ENCODE results near the gene MRTFA.

MRTFA gene

DNA sequence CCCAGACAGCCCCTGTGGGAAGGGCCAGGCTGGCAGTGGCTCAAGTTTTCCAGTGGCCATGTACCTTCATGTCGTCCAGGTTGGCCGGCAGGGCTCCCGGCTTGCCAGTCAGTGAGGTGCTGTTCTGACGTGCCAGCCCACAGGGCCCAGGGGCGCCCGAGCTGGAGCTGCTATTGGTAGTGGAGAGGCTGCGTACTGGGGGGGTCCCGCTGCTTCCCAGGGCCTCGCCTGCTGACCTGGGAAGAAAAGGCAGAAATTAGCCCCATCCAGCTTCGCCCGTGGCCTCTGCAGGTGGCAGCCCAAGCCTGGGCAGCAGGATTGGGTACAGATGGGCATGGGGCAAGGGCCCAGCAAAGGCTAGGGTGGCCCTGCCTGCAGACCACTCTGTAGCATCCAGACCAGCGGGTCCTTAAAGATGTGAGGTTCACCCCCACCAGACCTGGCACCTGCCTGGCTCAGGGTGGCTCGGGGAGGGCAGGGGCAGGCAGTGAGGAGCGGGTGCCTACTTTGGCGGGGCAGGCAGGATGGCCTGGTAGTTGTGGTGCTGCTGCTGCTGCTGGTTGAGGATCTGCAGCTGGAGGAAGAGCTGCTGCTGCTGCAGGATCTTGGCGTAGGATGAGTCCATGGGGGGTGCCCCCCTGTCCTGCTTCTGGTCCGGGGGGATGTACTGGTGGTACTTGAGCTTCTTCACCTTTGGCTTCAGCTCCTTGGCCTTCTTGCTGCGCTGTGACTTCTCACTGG lies 216.0 kb downstream of the MRTFA start:
- no peak for DNase-seq (ENCODE audit: extremely low spot score, insufficient read length, low read depth)
- no peak for FAIRE-seq

- no peak for FAIRE-seq
- no peak for DNase-seq (ENCODE audit: extremely low spot score, insufficient read length, low read depth)
Observed at GRCh38 chr22:40419718-40420117, 216.8 kb downstream of the MRTFA start.

DNA sequence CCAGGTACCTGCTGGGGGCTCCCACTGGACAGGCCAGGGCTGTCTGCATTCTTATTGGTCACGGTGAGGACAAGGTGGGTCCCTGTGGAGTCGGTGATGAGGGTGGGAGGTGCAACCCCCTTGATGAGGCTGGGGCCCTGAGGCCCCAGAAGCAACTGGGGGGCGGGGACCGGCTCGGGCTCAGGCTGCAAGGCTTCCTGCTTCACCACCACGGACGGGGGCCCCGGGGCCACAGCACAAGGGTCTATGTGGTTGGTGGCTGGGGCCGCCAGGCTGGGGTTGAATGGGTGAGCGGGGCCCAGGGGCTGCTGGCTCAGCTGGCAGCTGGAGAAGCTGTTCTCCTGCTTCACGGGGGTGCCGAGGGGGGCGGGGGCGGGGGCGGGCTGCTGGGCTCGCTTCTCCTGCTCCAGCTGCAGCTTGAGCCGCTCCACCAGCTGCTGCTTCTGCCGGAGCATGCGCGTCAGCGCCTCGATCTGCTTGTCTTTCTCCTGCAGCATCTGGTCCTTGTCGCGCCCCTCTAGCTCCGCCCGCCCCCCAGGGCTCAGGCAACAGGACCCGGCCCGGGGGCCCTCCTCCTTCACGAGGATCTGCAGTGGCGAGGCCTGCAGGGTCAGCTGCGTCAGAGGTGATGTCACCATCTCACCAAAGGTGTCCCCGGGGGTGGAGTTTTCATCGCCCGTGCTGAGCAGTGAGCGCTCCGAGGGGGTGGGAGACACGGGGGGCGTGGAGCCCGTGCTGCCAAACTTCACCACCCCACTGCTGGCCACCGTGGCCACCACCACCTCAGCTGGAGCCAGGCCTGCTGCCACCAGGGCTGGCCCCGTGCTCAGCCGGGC lies 217.9 kb downstream of the MRTFA start:
- no peak for DNase-seq (ENCODE audit: extremely low spot score, insufficient read length, low read depth)
- no peak for FAIRE-seq

DNA sequence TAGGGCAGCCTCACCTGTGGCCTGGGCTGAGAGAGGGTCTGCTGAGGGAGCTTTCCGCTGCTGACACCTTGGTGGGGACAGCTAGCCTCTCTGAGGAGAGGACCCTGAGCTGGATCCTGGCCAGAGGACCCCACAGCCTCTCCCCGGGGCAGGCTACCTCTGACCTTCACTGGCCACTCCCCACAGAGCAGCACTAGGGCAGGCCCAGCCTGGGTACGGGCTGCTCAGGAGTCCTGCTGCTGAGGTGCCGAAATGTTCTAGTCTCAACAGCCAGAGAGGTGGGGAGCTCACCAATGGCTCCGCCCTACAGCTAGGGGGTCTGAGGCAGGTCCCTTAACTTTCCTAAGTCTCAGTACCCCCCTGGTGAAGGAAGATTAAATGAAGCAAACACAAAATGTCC lies 218.6 kb downstream of the MRTFA start:
- DNase-seq (ENCODE audit: extremely low spot score, insufficient read length, low read depth), result no peak
- no peak for FAIRE-seq

DNA sequence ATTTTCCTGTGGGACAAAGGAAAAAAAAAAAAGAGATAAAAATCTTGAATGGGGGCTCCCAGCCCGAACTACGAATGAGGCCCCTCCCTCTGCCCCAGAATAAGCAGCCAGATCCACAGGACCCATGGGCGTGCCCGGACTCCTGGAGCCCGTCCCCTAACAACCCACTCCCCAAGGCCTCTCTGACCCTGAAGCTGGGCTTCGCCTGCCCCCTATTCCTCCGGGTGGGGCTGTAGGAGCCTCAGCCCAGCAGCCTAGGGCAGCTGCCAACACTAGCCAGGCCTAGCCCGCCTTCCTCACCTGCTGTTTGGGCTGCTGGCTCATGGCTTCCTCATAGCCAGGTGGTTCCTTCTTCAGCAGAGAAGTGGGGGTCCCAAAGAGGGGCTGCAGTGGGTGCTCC lies 219.5 kb downstream of the MRTFA start:
- FAIRE-seq (no peak), DNase-seq (ENCODE audit: extremely low spot score, insufficient read length, low read depth) (no peak)

GRCh38 chr22:40416636-40417035 lies 219.9 kb downstream of the MRTFA start:
- FAIRE-seq (no peak), DNase-seq (ENCODE audit: extremely low spot score, insufficient read length, low read depth) (no peak)

- DNase-seq (ENCODE audit: extremely low spot score, insufficient read length, low read depth) (no peak), FAIRE-seq (no peak)
Observed at GRCh38 chr22:40416267-40416570, 220.3 kb downstream of the MRTFA start.

DNA sequence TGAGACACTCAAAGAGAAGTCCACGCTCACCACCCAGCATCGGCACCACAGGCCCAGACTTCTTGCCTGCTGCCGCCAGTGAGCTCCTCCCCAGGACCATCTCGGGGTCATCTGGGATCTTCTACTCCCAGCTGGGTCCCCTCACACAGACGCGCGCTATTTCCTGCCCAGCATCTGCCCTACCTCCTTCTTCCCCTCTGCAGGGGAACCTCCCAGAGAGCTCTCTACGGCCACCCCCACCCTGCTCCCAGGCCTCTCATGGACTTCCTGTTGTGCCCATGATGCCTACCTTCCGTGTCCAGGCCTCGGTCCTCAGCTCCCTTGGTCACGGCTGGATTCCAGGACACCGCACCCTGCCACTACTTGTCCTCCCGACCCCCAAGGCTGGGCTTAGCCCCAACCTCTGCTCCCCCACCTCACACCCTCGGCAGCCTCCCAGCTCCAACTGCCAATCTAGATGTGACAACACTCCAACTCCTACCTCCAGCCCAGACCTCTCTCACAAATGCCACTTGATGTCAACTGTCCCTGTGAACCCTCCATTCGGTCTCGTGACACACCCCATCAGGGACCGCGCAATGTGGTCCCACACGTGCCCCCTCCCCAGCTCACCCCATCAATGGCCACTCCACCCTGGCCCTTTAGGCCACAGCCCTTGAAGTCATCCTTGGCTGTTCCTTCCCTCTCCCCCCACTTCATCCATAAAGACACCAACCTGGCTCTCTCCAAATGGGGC lies 220.8 kb downstream of the MRTFA start:
- DNase-seq (ENCODE audit: extremely low spot score, insufficient read length, low read depth) (no peak), FAIRE-seq (peak; percentile 77)

- FAIRE-seq, result peak; percentile 90
- DNase-seq (ENCODE audit: extremely low spot score, insufficient read length, low read depth), result no peak
Observed at GRCh38 chr22:40414838-40415505, 221.5 kb downstream of the MRTFA start.

DNA sequence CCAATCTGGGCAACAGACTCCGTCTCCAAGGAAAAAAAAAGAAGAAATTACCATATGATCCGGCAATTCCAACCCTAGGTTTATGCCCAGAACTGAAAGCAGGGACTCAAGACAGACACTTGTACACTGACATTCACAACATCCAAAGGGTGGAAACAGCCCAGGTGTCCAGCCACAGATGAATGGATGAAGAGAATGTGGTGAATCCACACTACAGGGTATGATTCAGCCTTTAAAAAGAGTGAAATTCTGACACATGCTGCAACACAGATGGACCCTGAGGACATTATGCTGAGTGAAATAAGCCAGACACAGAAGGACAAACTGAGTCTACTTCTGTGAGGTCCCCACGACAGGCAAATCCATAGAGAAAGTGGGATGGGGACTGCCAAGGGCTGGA lies 222.2 kb downstream of the MRTFA start:
- no peak for FAIRE-seq
- no peak for DNase-seq (ENCODE audit: extremely low spot score, insufficient read length, low read depth)

DNA sequence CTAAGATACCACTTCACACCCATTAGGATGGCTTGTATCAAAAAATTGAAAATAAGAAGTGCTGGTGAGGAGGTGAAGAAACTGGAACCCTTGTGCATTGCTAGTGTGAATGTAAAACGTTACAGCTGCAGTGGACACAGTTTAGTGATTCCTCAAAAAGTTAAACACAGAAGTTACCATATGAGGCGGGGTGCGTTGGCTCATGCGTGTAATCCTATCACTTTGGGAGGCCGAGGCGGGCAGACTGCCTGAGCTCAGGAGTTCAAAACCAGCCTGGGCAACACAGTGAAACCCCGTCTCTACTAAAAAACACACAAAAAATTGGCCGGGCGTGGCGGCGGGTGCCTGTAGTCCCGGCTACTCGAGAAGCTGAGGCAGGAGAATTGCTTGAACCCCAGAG lies 222.6 kb downstream of the MRTFA start:
- DNase-seq (ENCODE audit: extremely low spot score, insufficient read length, low read depth) (no peak), FAIRE-seq (peak; percentile 78)

- FAIRE-seq, result peak; percentile 96
- DNase-seq (ENCODE audit: extremely low spot score, insufficient read length, low read depth), result no peak
Observed at GRCh38 chr22:40412441-40412840, 224.1 kb downstream of the MRTFA start.

GRCh38 chr22:40411506-40411861 lies 225.0 kb downstream of the MRTFA start:
- DNase-seq (ENCODE audit: extremely low spot score, insufficient read length, low read depth) (no peak), FAIRE-seq (no peak)

GRCh38 chr22:40410731-40411505 lies 225.6 kb downstream of the MRTFA start:
- FAIRE-seq (no peak), DNase-seq (ENCODE audit: extremely low spot score, insufficient read length, low read depth) (no peak)

GRCh38 chr22:40410272-40410671 lies 226.2 kb downstream of the MRTFA start:
- DNase-seq (ENCODE audit: extremely low spot score, insufficient read length, low read depth), result no peak
- FAIRE-seq, result no peak

GRCh38 chr22:40409613-40410113 lies 226.9 kb downstream of the MRTFA start:
- FAIRE-seq, result no peak

GRCh38 chr22:40408718-40409612 lies 227.6 kb downstream of the MRTFA start:
- no peak for FAIRE-seq
- DNase-seq (ENCODE audit: extremely low spot score, insufficient read length, low read depth), result no peak

More at GRCh38 chr22:40409613-40410113, 226.9 kb downstream of the MRTFA start:
- DNase-seq (ENCODE audit: extremely low spot score, insufficient read length, low read depth), result no peak

- DNase-seq (ENCODE audit: extremely low spot score, insufficient read length, low read depth), result no peak
- FAIRE-seq, result no peak
Observed at GRCh38 chr22:40407831-40408717, 228.4 kb downstream of the MRTFA start.

All from GM18507 (cell line).